HG03439 (cell line): ENCODE data around the gene C22orf23.
"Not testable (repeated sequence)": the region's sequence is repeated elsewhere in the genome, so short reads cannot be mapped to it uniquely, and the experiment has no call there.

Experiments used
- ATAC-seq: cut with Tn5 transposase; IDR thresholded peaks from one replicate; pipeline ENCODE4 v1.9.1; 2021; ENCODE audit warnings: mild to moderate bottlenecking, moderate library complexity; ENCODE audit not compliant: unreplicated experiment

C22orf23 gene

GRCh38 chr22:37957232-37957631, 3.8 kb upstream of the C22orf23 start:
- no peak for ATAC-seq

GRCh38 chr22:37955825-37956397, 2.5 kb upstream of the C22orf23 start:
- not testable (repeated sequence) for ATAC-seq

- no peak for ATAC-seq
These were observed 1.3 kb upstream of the C22orf23 start for GRCh38 chr22:37954686-37955085.

- ATAC-seq = no peak
These were observed 352 bp downstream of the C22orf23 start for GRCh38 chr22:37953062-37953436.

GRCh38 chr22:37952629-37953028, 772 bp downstream of the C22orf23 start:
- not testable (repeated sequence) for ATAC-seq

GRCh38 chr22:37951305-37951704, 2.1 kb downstream of the C22orf23 start:
- ATAC-seq = no peak

GRCh38 chr22:37947142-37947795, 6.1 kb downstream of the C22orf23 start:
- not testable (repeated sequence) for ATAC-seq

GRCh38 chr22:37944423-37944822, 9.0 kb downstream of the C22orf23 start:
- not testable (repeated sequence) for ATAC-seq

GRCh38 chr22:37943825-37944198, 9.6 kb downstream of the C22orf23 start:
- no peak for ATAC-seq

- no peak for ATAC-seq
These were observed 10.1 kb downstream of the C22orf23 start for GRCh38 chr22:37943136-37943824.

GRCh38 chr22:37942133-37942532, 11.3 kb downstream of the C22orf23 start:
- ATAC-seq = no peak

- ATAC-seq = no peak
These were observed 12.6 kb downstream of the C22orf23 start for GRCh38 chr22:37940698-37941376.

GRCh38 chr22:37933711-37934376, 19.6 kb downstream of the C22orf23 start:
- ATAC-seq = no peak

- no peak for ATAC-seq
These were observed 20.4 kb downstream of the C22orf23 start for GRCh38 chr22:37932821-37933578.

GRCh38 chr22:37932401-37932800, 21.0 kb downstream of the C22orf23 start:
- ATAC-seq = no peak

GRCh38 chr22:37931893-37932389, 21.5 kb downstream of the C22orf23 start:
- ATAC-seq = no peak

GRCh38 chr22:37930952-37931440, 22.4 kb downstream of the C22orf23 start:
- ATAC-seq = no peak

- no peak for ATAC-seq
These were observed 23.0 kb downstream of the C22orf23 start for GRCh38 chr22:37930270-37930951.

GRCh38 chr22:37929390-37929789, 24.0 kb downstream of the C22orf23 start:
- no peak for ATAC-seq

GRCh38 chr22:37927637-37927936, 25.8 kb downstream of the C22orf23 start:
- ATAC-seq = no peak
